Stimulated activated CD8-positive, alpha-beta memory T cell treated with anti-CD3 and anti-CD28 coated beads, Interleukin-7, amount 100 ng/mL, for 24 hours (primary cell): Measurements from ENCODE around the gene LAMA2.

Experiments used
- DNase-seq: peaks from one replicate; pipeline ENCODE4 v3.0.0-alpha.2; 2020; ENCODE audit warnings: low read depth

LAMA2 gene

DNA sequence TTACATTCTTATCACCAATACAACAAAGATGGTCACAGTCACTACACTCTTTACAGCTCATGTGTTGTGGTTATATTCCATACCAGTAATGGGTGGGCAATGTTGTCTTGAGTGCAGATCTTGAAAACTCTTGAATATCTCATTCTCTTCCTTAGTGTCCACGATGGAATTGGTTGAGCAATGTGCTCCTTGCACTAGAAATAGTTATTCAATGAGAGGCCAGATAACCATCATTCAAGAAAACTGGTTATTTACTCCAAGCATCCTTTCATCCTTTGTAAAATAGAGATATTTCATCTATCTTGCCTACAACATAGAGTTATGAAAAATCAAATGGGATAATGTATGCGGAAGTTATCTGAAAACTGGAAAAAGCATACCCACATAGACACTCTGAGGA lies 611.2 kb downstream of the LAMA2 start:
- no peak for DNase-seq

DNA sequence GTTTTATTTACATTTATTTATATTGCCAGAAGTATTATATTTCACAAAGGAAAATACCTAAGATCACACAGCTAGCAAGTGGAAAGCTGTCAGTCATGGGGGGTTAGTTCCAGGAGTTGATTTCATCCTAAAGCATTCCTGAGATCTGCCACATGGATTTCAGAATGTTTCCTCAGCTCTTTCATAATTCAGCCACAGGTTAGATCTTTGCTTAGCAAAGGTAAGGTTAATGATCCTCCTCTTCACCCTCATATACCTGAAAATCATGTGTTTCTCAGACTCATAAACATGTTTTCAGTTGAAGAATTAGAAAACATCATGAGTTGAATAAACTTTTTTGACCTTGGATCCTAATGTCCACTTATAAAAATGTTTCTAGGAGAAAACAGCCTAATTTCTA lies 611.6 kb downstream of the LAMA2 start:
- no peak for DNase-seq

DNA sequence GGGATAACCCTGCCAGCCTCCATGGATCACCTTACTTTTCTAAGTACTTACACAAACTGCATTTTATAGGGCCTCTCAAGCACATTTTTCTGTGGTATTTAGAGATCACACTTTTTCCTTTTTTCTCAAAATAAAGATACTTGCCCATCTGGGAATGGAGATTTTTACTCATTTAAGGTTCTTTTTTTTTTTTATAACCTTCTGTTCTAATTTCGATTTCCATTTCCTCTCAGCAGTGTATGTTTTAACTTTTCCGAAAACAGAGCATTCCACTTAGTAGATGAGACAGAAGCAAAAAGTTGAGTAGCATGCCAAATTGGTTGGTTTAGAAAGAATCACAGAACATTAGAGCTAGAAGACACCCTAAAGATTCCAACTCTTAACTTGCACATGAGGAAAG lies 612.7 kb downstream of the LAMA2 start:
- no peak for DNase-seq

DNA sequence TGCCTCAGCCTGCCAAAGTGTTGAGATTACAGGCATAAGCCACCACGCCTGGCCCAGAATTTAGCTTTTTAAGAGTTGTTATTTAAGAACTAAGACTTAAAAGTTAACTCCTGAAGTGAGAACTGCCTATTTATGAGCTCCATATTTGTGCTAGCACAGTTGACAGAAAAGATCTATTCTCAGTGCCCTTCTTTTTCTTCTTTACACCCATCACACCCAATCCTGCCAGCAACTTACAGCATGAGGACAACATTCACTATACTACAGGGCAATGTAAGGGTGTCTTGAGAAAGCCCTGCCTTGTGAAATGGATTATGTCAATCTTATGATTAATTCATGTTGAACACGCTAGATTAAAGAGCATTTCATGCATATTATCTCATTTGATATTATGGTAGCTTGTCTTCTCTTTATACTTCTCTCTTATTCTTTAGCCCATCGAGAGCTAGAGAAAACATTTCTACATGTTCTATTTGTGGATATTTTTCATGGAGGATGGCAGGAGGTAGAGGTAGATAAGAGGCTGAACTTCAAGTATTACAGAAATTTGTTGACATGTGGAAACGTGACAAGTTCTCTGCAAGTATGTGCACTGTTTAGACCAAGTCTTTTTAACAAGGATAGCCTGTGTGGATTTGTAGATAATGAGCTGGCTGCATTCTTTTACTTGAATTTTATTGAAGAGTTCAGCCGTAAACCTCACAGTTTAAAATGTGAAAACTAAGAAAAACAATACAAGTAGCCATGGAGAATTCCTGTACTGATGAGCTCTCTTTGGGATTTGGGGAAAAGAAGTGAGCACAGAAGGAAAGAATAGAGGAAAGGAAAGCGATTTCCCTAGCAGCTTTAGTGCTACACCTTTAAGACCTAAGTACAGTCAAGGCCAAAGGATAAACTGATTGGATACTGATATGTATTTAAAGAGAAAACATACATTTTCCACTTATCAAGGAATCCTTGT lies 614.8 kb downstream of the LAMA2 start:
- no peak for DNase-seq

DNA sequence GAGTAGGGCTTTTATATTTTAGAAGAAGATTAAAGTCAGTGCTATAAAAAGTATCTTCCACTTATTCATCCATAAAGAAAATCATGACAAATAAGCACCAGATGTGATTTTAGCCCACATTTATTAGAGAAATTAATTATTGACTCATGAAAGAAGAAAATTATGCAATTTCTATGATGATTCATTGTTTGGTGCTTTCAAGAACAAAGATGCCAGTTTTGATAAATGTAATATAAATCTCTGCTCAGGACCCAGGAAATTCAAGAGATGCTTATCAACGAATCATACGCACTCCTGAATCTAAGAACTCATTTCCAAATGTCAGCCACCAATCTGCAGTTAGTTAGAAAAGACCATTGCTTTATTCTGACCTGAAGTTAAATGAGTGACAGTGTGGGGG lies 615.6 kb downstream of the LAMA2 start:
- DNase-seq = no peak

DNA sequence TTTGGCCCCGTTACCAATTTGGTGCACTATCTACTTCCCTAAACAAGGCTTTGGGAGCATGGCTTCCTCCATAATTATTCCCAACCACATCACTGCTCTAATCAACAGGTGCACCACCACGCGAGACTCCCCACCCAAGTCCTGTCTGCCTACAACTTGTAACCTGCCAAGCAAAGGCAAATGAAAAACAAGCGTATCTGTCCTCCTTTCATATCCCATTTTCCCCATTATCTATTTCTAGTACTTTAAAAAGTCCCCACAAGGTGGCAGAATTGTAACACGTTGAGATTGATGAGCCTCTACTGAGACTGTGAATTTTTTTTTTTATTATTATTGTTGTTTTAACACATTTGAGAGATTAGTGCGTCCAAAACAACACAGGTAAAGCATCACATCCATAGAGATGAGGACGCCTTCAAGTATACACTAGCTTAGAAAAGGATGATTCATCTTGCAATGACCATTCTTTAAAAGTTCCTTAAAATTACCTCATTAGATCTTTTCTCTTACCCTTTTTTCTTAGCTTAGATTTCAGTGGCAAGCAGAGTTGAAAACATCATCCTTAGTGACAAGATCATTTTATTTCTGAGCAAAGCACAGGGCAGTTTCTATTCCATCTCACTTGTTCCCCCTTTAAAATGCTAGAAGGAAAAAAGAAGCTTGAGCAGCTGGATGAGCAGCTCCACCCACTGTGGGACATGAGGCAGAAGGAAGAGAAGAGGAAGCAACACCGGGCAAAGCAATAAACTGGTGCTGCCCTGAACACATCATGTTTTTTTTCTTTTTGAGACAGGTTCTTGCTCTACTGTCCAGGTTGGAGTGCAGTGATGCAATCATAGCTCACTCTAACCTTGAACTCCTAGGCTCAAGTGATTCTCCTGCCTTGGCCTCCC lies 616.3 kb downstream of the LAMA2 start:
- DNase-seq = no peak

DNA sequence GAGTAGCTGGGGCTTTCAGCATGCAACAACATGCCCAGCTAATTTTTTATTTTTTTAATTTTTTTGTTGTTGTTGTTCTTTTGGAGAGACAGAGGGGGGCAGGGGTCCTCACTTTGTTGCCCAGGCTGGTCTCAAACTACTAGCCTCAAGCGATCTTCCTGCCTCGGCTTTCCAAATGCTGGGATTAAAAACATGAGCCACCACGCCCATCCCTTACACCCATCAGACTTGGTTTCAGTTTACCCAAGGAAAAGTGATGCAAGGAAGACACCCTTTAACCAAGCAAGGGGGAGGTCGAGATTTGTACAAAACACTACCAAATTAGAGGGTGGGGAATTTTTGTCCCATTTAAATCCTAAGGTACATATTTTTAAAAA lies 616.9 kb downstream of the LAMA2 start:
- DNase-seq = no peak

DNA sequence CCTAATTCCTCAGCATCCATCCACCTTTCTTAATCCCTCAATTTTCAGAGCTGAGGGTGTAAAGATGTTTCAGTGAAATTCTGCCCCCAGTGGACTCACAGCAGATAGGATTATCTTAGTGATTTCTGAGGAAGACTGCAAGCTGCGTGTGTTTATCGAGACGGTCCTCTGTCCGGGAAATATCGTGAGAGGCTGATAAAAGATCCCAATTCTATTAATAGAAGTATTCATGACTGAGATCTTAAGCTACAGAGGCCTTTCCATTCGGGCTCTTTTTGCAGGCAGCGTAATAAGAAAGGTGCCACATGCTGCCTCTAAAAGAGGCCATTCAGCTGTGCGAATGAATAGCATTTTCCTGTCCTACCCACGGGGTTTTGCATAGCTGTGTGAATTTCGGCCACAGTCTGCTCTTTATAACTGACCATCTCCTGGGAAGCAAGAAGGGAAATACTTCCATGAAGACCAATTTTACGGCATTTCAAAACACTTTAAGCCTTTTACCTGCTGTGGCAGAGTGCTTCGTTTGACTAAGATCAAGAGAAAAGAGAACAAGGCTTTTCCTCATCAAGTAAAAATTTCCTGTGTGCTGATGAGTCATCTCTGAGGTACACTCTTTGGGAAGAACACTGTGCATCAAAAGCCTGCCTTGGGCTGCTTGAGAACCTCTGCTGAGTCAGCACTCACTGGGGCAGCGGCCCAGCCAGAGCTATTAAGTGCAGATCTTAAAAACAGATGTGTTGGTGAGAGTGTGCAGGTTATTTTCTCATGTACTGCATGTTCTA lies 618.2 kb downstream of the LAMA2 start:
- no peak for DNase-seq

DNA sequence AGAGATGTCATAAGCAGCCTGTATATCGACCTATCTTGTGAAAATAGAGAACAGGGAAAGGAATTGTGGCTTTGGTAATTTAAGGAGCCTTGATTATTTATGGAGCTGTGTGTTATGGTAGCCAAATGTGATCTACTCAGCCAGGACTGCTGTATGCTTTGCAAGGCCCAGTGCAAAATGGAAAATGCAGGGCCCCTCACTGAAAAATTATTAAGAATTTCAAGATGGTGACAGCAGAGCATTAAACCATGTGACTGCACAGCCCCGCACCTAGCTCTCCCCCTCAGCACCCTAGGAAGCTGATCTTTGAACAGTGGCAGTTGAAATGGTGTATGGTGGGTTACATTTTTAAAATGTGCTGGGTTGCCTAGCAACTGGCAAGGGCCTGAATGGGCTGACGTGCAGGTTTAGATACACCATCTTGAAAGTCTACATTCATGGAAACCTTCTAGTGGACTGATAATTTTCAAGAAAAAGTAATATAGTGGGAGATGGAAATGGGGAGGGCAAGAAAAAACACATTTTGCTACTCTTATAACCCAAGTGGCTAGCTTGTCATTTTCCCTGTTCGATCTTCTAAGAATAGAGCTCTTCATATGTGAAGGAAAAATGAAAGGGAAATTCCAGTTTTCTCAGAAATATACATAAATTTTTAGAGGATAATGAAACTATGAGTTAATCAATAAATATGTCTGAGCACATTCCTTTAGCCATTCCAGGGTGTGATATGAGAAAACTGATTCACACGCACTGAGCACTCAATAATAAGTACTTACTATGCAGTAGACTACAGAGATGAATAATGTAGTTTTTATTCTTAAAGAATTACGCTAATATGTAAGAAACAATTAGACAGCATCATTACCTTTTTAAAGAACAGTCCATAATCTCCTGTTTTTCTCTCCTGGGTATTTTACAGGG lies 619.1 kb downstream of the LAMA2 start:
- no peak for DNase-seq

DNA sequence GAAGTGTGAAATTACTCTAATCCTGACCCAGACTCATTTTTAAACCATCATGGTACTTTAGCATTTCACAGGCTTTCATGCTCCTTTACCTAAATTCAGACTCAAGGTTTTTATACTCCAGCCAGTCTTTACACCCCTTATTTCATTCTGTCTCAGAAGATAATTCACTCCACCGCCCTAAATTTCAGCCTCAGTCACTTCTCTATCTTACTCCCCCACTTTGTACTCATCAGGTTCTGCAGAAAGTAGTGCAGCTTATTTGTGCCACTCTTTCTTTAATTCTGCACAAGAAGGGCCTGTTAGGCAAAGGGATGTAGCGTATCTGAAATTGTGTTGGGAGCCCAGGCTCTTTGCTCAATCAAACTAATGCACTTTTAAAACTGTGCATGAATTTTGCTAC lies 621.5 kb downstream of the LAMA2 start:
- no peak for DNase-seq

DNA sequence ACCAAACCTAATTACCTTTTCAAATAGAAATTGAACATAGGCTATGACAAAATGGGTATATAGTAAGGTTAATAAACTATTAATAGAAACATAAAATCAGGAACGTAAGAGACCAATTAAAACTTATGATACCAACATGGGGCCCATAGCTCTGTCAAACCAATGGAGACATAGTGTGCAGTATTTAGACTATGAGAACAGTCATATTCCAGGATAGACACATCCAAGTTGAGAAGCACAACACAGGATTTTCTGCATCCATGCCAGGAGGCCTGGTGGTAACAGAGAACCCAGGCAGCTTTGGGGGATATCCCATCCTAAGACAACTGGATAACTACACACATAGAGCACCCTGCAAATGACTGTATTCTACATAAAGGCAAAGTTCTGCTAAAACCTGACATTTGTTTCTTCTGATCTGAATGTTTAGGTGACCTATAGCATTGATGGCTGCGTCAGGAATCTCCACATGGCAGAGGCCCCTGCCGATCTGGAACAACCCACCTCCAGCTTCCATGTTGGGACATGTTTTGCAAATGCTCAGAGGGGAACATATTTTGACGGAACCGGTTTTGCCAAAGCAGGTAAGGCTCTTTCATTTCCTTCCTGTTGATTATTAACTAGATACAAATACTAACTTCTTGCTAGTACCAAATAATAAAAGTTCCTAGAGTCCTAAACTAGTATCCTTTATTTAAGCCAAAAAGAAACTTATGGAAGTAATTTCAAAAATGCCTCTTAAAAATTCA lies 624.3 kb downstream of the LAMA2 start:
- no peak for DNase-seq

DNA sequence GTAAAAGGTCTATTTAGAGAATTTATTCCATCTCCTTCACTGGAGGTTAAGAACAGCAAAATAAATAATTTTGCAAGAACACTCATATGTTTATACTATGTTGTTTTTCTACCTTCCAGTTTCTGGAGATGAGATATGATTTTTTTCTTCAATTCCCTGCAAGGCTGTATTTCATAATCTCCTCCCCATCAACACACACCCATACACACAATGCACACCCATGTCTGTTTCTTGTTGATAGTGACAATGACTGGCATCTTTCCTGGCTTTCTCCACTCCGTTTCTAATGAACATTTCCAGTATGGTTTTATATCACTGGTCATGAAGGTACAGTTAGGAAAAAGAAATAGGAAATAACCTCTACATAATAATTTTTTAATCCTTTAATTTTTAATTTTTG lies 624.9 kb downstream of the LAMA2 start:
- DNase-seq = no peak

DNA sequence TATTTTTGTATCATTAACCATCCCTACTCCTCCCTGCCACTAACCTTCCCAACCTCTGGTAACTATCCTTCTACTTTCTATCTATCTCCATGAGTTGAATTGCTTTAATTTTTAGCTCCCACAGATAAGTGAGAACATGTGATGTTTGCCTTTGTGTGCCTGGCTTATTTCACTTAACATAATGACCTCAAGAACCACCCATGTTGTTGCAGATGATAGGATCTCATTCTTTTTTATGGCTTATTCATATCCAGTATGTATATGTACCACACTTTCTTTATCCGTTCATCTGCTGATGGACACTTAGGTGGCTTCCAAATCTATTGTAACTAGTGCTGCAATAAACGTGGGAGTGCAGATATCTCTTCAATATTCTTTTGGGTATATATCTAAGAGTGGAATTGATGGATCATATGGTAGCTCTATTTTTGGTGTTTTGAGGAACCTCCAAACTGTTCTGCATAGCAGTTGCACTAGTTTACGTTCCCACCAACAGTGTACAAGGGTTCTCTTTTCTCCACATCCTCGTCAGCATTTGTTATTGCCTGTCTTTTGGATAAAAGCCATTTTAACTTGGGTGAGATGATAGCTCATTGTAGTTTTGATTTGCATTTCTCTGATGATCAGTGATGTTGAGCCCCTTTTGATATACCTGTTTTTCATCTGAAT lies 625.7 kb downstream of the LAMA2 start:
- no peak for DNase-seq

DNA sequence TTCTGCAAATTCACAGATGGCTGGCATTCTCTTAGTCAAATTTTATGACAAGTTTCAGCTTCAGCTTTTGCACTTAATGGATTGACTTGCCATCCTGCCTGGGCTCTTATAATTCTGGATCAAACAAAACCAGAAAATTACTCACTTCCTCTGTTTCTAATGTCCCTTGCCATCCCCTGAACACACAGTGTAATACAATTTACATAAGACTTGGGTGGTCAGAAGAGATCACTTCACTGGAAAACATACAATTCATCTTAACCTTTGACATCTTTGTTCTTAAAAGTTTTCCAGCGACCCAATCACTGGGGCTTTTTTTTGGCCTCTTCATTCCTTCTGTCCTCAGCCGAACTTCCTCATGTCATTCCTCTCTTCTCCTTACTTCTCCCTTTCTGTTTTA lies 628.0 kb downstream of the LAMA2 start:
- DNase-seq = no peak

DNA sequence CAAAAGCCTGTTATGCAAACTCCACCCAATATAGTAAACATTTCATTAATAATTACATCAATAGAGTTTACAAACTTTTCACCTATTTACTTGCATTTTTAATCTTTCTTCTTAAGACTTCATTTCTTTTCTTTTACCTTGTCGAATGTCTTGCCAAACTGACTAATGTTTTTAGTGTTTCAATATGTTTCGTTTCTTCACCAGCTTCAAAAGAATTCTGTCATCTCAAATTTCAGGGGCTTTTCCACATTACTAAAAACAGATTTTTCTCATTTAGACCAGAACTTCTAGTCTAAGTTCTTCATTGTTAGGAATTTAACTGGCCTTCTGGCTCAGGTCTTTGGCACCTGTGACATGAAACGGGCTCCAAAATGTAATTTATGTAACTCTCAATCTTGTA lies 630.5 kb downstream of the LAMA2 start:
- DNase-seq = no peak

DNA sequence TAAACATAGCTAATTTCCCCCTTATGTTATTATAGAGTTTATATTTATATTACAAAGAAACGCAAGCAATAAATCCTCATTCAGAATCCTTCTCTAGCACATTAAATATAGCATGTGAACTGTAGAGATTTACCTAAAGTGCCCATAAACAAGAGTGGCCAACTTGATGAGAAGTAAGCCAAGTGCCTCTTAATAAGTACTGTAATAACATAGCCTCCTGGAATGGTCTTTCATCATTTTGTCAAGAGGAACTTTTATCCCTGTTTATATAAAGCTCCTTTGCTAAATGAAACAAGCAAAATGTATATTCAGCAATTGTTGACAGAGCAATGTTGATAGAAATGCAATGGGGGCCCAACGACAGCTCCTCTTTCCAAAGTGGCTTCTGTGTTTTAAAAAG lies 632.1 kb downstream of the LAMA2 start:
- DNase-seq = no peak

DNA sequence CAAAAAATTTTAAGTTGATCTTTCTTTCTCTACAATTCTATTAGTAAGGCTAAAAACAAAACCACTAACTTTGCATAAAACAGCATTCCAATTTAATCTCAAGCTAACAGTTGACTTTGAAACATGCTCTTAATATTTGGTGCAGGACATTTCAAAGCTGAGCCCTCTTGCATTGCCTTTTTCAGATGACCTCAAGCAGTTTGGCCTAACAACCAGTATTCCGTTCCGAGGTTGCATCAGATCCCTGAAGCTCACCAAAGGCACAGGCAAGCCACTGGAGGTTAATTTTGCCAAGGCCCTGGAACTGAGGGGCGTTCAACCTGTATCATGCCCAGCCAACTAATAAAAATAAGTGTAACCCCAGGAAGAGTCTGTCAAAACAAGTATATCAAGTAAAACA lies 633.1 kb downstream of the LAMA2 start:
- DNase-seq = no peak

DNA sequence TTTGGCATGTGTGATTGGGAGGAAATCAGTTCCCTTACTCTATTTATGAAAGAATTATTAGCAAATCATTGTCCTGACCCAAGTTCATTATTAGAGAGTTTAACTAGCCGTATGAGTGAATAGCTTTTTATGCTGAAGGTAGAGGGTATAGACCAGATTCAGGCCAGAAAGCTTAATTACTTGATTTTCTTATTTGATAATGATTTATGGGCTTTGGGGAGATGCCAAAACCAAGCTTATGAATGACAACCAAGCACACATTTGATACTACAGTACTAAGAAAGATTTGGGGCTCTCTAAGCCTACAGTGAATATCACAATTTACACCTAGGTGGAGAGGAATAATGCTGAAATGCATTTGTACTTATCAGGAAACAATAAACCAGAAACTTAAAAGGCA lies 633.8 kb downstream of the LAMA2 start:
- no peak for DNase-seq

DNA sequence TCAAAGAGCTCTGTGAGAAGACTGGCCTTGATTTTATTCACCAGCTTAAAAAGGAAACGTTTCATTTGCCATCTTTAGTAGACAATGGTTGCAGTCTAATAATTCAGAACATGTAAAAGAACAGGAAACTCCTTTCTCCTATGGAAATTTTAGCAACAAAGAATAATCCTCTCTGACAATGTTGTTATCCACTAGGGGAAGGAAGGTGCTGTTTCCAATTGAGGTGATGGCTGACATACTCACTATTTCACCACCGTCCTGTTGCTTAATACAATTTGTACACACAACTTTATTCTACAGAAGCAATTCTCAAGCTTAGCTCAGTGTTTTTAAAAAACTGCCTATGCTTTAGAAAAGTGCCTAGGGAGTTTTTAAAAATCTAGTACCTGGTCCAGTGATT lies 634.4 kb downstream of the LAMA2 start:
- DNase-seq = no peak

DNA sequence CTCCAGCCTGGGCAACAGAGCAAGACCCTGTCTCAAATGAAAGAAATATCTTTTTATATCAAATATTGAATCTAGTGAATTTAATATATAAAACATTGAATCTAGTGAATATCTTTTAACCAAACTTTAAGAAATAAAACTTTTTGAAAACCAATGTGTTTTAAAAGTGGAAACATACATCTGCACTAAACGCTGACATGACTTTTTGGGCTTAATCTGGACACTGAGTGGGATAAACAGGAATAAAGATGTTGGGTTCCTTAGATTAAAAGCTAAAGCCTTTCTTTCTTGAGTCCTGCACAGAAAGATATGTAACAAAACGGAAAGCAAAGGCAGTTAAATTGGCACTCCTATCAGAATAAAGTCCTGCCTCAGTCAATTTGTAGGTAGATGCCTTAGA lies 636.8 kb downstream of the LAMA2 start:
- no peak for DNase-seq
